DND-41 (cell line): ENCODE data around the gene ITPRID1.

Experiments used
- CTCF ChIP-seq: IDR thresholded peaks from 2 replicates; pipeline ENCODE4 v1.5.1; 2012; ENCODE audit warnings: borderline replicate concordance, low read length, moderate library complexity, mild to moderate bottlenecking; ENCODE audit not compliant: poor library complexity, severe bottlenecking; ENCODE audit errors: extremely low read depth
- EZH2 ChIP-seq: IDR thresholded peaks from 3 replicates; pipeline ENCODE4 v1.6.1; 2012; ENCODE audit warnings: borderline replicate concordance, low read depth, mild to moderate bottlenecking, moderate library complexity, low read length, inconsistent platforms; ENCODE audit not compliant: severe bottlenecking

GRCh38 chr7:31529103-31529502 lies 15.2 kb downstream of the ITPRID1 start:
- TF ChIP-seq CTCF (no peak), EZH2 (no peak)
